ENCODE results near the gene CCL21.
"Not testable (repeated sequence)": the region's sequence is repeated elsewhere in the genome, so short reads cannot be mapped to it uniquely, and the experiment has no call there.

GRCh38 chr9:34750320-34750719 is 40.4 kb upstream of the CCL21 start:
- not testable (repeated sequence) for TF ChIP-seq CTCF (IDR thresholded peaks at IDR 0.05); EZH2 (IDR thresholded peaks at IDR 0.05; ENCODE audit: borderline replicate concordance, insufficient read depth, low read depth, low read length, poor library complexity, severe bottlenecking)
